GM23338 (cell line): ENCODE results near the gene PTPRH. TPM values are rescaled to one million over a fixed set of nuclear protein-coding genes. Genes with fewer than 3 reads are reported as not detected.

Experiments used
- EZH2phosphoT487 ChIP-seq: fragments of 200-600 bp; sonication (generic); IDR thresholded peaks from one replicate; pipeline ENCODE4 v1.8.1; 2018; ENCODE audit warnings: antibody characterized with exemption; ENCODE audit not compliant: unreplicated experiment
- JUNB ChIP-seq: IDR thresholded peaks from one replicate; pipeline ENCODE4 v1.6.1; 2016; ENCODE audit warnings: antibody characterized with exemption; ENCODE audit not compliant: unreplicated experiment
- NANOG ChIP-seq: IDR thresholded peaks from 2 replicates; pipeline ENCODE4 v1.6.1; 2016; ENCODE audit warnings: antibody characterized with exemption, borderline replicate concordance
- POLR2AphosphoS5 ChIP-seq: IDR thresholded peaks from 2 replicates; pipeline ENCODE4 v1.6.1; 2016; ENCODE audit warnings: antibody characterized with exemption, low read depth
- ZNF114 ChIP-seq: fragments of 250-450 bp; sonication (Bioruptor Pico); IDR thresholded peaks from 2 replicates; pipeline ENCODE4 v1.5.0; 2020; ENCODE audit warnings: mild to moderate bottlenecking, moderate library complexity
- ZNF331 ChIP-seq: fragments of 250-450 bp; sonication (Bioruptor Pico); IDR thresholded peaks from 2 replicates; pipeline ENCODE4 v1.5.0; 2020; ENCODE audit warnings: low read depth, mild to moderate bottlenecking, moderate library complexity
- ZNF462 ChIP-seq: fragments of 250-450 bp; sonication (Bioruptor Pico); IDR thresholded peaks from 2 replicates; pipeline ENCODE4 v1.5.0; 2020; ENCODE audit warnings: mild to moderate bottlenecking, moderate library complexity
- polyA plus RNA-seq: library from polyadenylated mRNA; unstranded; fragments of >200 nt; fragmentation: Nextera tagmentation; extraction: Ambion mirVana; gene quantifications from 2 replicates; pipeline ENCODE4 v1.2.1, GENCODE V29; 2016
- total RNA-seq: library from RNA; depleted of rRNA; stranded (reverse); fragments of >200 nt; shearing (Covaris generic); gene quantifications from 2 replicates; pipeline ENCODE4 v1.2.3, GENCODE V29; 2014
- TF ChIP-seq, protein P1 (sequence below), 2 experiments: fragments of 200-600 bp in 1 of 2; sonication (generic) in 1 of 2; conservative IDR thresholded peaks; 2 replicates each; pipeline versions ENCODE4 v1.5.1 to v1.6.1; 2016 to 2017; ENCODE audit warnings: antibody characterized with exemption in 2 of 2, low read depth in 2 of 2, mild to moderate bottlenecking in 2 of 2, moderate library complexity in 1 of 2
- TF ChIP-seq, protein P2 (sequence below): IDR thresholded peaks from 2 replicates; pipeline ENCODE4 v1.6.1; 2016; ENCODE audit warnings: antibody characterized with exemption

PTPRH gene
- total and polyA plus RNA-seq, 2 experiments from 2014 or later: 0.16 to 2.1 TPM

DNA sequence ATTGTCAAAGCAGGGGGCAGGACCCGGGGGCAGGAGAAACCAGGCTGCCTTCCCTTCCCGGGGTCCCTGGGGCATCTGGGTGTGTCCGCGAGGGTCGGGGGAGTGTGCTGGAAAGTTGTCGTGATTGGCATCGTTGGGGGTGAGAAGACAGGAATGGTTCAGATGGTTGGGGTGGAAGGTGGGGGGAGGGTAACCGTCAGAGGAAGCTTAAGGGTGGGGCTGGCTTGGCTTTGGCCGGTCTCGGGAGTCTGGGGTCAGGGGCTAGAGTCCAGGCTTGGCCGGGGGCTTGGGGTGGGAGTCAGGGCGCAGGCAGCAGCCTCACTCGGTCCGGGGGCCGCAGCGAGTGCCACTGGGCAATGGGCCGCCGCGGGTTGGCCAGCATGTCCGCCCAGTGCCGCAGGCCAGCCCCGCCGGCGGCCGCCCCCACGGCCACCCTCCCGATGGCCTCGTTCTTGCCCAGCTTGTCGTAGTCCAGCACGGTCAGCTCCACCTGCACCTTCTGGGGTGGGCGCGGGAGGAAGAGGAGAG lies 36.1 kb downstream of the PTPRH start (continued):
- TF ChIP-seq ZNF462 (CRISPR knock-in tag) (no peak), ZNF114 (CRISPR knock-in tag) (no peak), EZH2phosphoT487 (no peak), POLR2AphosphoS5 (no peak), JUNB (no peak), NANOG (no peak), ZNF331 (CRISPR knock-in tag) (no peak)
- TF ChIP-seq, protein P1, sequence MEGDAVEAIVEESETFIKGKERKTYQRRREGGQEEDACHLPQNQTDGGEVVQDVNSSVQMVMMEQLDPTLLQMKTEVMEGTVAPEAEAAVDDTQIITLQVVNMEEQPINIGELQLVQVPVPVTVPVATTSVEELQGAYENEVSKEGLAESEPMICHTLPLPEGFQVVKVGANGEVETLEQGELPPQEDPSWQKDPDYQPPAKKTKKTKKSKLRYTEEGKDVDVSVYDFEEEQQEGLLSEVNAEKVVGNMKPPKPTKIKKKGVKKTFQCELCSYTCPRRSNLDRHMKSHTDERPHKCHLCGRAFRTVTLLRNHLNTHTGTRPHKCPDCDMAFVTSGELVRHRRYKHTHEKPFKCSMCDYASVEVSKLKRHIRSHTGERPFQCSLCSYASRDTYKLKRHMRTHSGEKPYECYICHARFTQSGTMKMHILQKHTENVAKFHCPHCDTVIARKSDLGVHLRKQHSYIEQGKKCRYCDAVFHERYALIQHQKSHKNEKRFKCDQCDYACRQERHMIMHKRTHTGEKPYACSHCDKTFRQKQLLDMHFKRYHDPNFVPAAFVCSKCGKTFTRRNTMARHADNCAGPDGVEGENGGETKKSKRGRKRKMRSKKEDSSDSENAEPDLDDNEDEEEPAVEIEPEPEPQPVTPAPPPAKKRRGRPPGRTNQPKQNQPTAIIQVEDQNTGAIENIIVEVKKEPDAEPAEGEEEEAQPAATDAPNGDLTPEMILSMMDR (conservative IDR thresholded peaks at IDR 0.05; ENCODE audit: low read depth in 2 of 2): no peak
- TF ChIP-seq, protein P2, sequence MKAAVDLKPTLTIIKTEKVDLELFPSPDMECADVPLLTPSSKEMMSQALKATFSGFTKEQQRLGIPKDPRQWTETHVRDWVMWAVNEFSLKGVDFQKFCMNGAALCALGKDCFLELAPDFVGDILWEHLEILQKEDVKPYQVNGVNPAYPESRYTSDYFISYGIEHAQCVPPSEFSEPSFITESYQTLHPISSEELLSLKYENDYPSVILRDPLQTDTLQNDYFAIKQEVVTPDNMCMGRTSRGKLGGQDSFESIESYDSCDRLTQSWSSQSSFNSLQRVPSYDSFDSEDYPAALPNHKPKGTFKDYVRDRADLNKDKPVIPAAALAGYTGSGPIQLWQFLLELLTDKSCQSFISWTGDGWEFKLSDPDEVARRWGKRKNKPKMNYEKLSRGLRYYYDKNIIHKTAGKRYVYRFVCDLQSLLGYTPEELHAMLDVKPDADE: no peak
